H1 (cell line): ENCODE results near the gene HADH.

Experiments
- CBX5 ChIP-seq: fragments of 300-800, 300-1000 bp; sonication (generic); IDR thresholded peaks from 2 replicates; pipeline ENCODE4 v1.7.1; 2016; ENCODE audit warnings: antibody characterized with exemption, low read length, low read depth
- HDAC2 ChIP-seq, 2 experiments: fragments of 300-600 bp in 1 of 2; sonication (generic) in 1 of 2; IDR thresholded peaks; 2 replicates each; pipeline ENCODE4 v1.6.1; 2011 to 2012; ENCODE audit warnings: low read depth in 2 of 2, low read length in 2 of 2, mild to moderate bottlenecking in 2 of 2, moderate library complexity in 2 of 2, borderline replicate concordance in 1 of 2, inconsistent platforms in 1 of 2
- POLR2A ChIP-seq, 2 experiments: IDR thresholded peaks; 1 replicate in 1 of 2; 2 replicates in 1 of 2; pipeline ENCODE4 v1.6.1; 2011; ENCODE audit warnings: low read depth in 2 of 2, low read length in 2 of 2, mild to moderate bottlenecking in 2 of 2; ENCODE audit errors: control extremely low read depth in 1 of 2
- TF ChIP-seq, protein P1 (sequence below), 3 experiments: IDR thresholded peaks; 1 replicate in 2 of 3; 2 replicates in 1 of 3; pipeline versions ENCODE4 v1.5.1 to v1.6.1; 2011; ENCODE audit warnings: low read length in 3 of 3, mild to moderate bottlenecking in 3 of 3, inconsistent platforms in 2 of 3, low read depth in 1 of 3, moderate library complexity in 1 of 3; ENCODE audit not compliant: insufficient read depth in 1 of 3; ENCODE audit errors: control extremely low read depth in 1 of 3

DNA sequence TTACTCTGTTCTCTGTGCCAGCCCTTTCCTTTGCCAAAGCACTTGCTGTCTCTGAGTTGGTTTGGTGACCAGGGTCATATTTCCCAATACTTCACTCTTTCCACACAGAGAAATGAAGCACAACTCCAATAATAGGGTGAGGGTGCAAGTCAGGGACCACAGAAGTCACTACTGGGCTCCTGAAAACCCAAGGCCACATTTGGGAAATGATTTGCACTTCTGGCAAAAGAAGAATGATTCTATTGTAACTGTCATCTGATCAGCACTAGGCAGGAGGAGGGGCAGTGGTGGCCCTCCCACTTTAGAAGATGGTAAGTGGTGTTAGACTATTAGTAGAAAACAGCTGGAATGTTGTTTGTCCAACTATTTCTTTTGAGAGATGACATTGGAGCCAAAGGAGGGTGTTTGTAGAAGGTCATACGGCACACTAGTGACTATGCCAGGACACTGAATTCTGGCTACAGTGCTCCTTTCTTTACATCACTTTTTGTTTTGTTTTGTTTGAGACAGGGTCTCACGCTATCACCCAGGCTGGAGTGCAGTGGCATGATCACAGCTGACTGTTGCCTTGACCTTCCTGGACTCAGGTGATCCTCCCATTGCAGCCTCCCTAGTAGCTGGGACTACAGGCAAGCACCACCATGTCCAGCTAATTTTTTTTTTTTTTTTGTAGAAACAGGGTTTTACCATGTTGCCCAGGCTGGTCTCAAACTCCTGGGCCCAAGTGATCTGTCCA is 10.8 kb upstream of the HADH start:
- TF ChIP-seq POLR2A (IDR thresholded peaks at IDR 0.05; ENCODE audit: control extremely low read depth in 1 of 2, low read depth in 2 of 2, low read length in 2 of 2), result no peak
- TF ChIP-seq, protein P1, sequence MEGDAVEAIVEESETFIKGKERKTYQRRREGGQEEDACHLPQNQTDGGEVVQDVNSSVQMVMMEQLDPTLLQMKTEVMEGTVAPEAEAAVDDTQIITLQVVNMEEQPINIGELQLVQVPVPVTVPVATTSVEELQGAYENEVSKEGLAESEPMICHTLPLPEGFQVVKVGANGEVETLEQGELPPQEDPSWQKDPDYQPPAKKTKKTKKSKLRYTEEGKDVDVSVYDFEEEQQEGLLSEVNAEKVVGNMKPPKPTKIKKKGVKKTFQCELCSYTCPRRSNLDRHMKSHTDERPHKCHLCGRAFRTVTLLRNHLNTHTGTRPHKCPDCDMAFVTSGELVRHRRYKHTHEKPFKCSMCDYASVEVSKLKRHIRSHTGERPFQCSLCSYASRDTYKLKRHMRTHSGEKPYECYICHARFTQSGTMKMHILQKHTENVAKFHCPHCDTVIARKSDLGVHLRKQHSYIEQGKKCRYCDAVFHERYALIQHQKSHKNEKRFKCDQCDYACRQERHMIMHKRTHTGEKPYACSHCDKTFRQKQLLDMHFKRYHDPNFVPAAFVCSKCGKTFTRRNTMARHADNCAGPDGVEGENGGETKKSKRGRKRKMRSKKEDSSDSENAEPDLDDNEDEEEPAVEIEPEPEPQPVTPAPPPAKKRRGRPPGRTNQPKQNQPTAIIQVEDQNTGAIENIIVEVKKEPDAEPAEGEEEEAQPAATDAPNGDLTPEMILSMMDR (IDR thresholded peaks at IDR 0.05; ENCODE audit: control extremely low read depth in 1 of 3, insufficient read depth in 1 of 3, low read depth in 1 of 3, low read length in 3 of 3), result no peak
- no peak for TF ChIP-seq HDAC2 (IDR thresholded peaks at IDR 0.05; ENCODE audit: borderline replicate concordance in 1 of 2, low read depth in 2 of 2, low read length in 2 of 2)
- no peak for TF ChIP-seq CBX5
